Neural cell (in vitro differentiated cells): ENCODE data around the gene CLASP1. TPM values are rescaled to one million over a fixed set of nuclear protein-coding genes. Genes with fewer than 3 reads are reported as not detected.

ENCODE experiments used
- H2AFZ ChIP-seq: fragments of 200-600, 300-800 bp; sonication (generic), shearing (Covaris generic); 2 replicates; pipeline ENCODE4 v1.6.0; 2014; ENCODE audit warnings: low read depth, mild to moderate bottlenecking, antibody characterized with exemption, low read length, moderate library complexity
- H3F3A ChIP-seq: fragments of 200-600 bp; shearing (Covaris generic); 2 replicates; pipeline ENCODE4 v1.6.1; 2016; ENCODE audit warnings: mild to moderate bottlenecking, moderate library complexity, mixed read lengths, antibody characterized with exemption, low read length; ENCODE audit not compliant: insufficient read depth, poor library complexity, severe bottlenecking
- H3K27ac ChIP-seq: fragments of 200-600, 300-800 bp; sonication (generic), shearing (Covaris generic); 2 replicates; pipeline ENCODE4 v1.5.1; 2014; ENCODE audit warnings: mild to moderate bottlenecking, low read length, moderate library complexity
- H3K27me3 ChIP-seq: fragments of 300-800, 200-600 bp; sonication (generic), shearing (Covaris generic); 2 replicates; pipeline ENCODE4 v1.6.0; 2014; ENCODE audit warnings: mild to moderate bottlenecking, low read depth, low read length, moderate library complexity; ENCODE audit not compliant: insufficient read depth
- H3K36me3 ChIP-seq: fragments of 300-800, 200-600 bp; sonication (generic), shearing (Covaris generic); 2 replicates; pipeline ENCODE4 v1.5.1; 2014; ENCODE audit warnings: mild to moderate bottlenecking, antibody characterized with exemption, low read length, moderate library complexity; ENCODE audit not compliant: insufficient read depth
- H3K4me2 ChIP-seq: fragments of 300-800, 200-600 bp; sonication (generic), shearing (Covaris generic); 2 replicates; pipeline ENCODE4 v1.6.0; 2014; ENCODE audit warnings: mild to moderate bottlenecking, low read length
- H3K4me3 ChIP-seq: fragments of 300-800, 200-600 bp; sonication (generic), shearing (Covaris generic); 2 replicates; pipeline ENCODE4 v1.5.1; 2014; ENCODE audit warnings: mild to moderate bottlenecking, low read length, moderate library complexity
- H3K79me2 ChIP-seq: fragments of 200-600 bp; shearing (Covaris generic); replicated peaks from 2 replicates; pipeline ENCODE4 v1.6.0; 2014; ENCODE audit warnings: mild to moderate bottlenecking, low read length, moderate library complexity; ENCODE audit not compliant: insufficient read depth
- H3K9ac ChIP-seq: fragments of 300-800, 200-600 bp; sonication (generic), shearing (Covaris generic); 2 replicates; pipeline ENCODE4 v1.6.1; 2016; ENCODE audit warnings: mild to moderate bottlenecking, low read length, mixed read lengths
- H3K9me2 ChIP-seq: fragments of 200-600 bp; shearing (Covaris generic); 2 replicates; pipeline ENCODE4 v1.6.1; 2016; ENCODE audit warnings: mild to moderate bottlenecking, low read length, mixed read lengths; ENCODE audit not compliant: insufficient read depth
- H3K9me3 ChIP-seq: fragments of 200-600, 300-800 bp; sonication (generic), shearing (Covaris generic); 2 replicates; pipeline ENCODE4 v1.6.1; 2016; ENCODE audit warnings: mild to moderate bottlenecking, mixed run types, low read length, moderate library complexity, mixed read lengths
- H4K20me1 ChIP-seq: fragments of 200-600 bp; shearing (Covaris generic); 2 replicates; pipeline ENCODE4 v1.6.1; 2016; ENCODE audit warnings: mild to moderate bottlenecking, mixed run types; ENCODE audit not compliant: insufficient read depth
- EP300 ChIP-seq: fragments of 450-650 bp; conservative IDR thresholded peaks from 2 replicates; pipeline ENCODE4 v1.6.1; 2014; ENCODE audit warnings: antibody characterized with exemption, mild to moderate bottlenecking, moderate library complexity; ENCODE audit not compliant: poor library complexity, severe bottlenecking
- EZH2 ChIP-seq: fragments of 200-600, 300-800 bp; shearing (Covaris generic), sonication (generic); IDR thresholded peaks from 2 replicates; pipeline ENCODE4 v1.6.1; 2014; ENCODE audit warnings: antibody characterized with exemption, low read length, borderline replicate concordance, mild to moderate bottlenecking; ENCODE audit not compliant: insufficient read depth, poor library complexity, severe bottlenecking
- MXI1 ChIP-seq: fragments of 450-650 bp; conservative IDR thresholded peaks from 2 replicates; pipeline ENCODE4 v1.6.1; 2014; ENCODE audit warnings: antibody characterized with exemption, mild to moderate bottlenecking; ENCODE audit not compliant: poor library complexity, severe bottlenecking
- POLR2AphosphoS5 ChIP-seq: IDR thresholded peaks from 2 replicates; pipeline ENCODE4 v1.6.1; 2012
- RAD21 ChIP-seq: fragments of 450-650 bp; conservative IDR thresholded peaks from 2 replicates; pipeline ENCODE4 v1.6.1; 2014; ENCODE audit warnings: antibody characterized with exemption, mild to moderate bottlenecking, moderate library complexity
- SMC3 ChIP-seq: fragments of 450-650 bp; conservative IDR thresholded peaks from 2 replicates; pipeline ENCODE4 v1.6.1; 2014; ENCODE audit warnings: antibody characterized with exemption, mild to moderate bottlenecking, moderate library complexity; ENCODE audit not compliant: poor library complexity
- TAF1 ChIP-seq: IDR thresholded peaks from 2 replicates; pipeline ENCODE4 v1.6.1; 2012; ENCODE audit warnings: low read depth
- polyA plus RNA-seq: library from polyadenylated mRNA; depleted of rRNA; stranded (reverse); fragments of >200 nt; gene quantifications from 2 replicates; pipeline ENCODE4 v1.2.3, GENCODE V29; 2014
- TF ChIP-seq, protein P1 (sequence below): fragments of 450-650 bp; IDR thresholded peaks from 2 replicates; pipeline ENCODE4 v1.5.1; 2014; ENCODE audit warnings: antibody characterized with exemption, mild to moderate bottlenecking, moderate library complexity; ENCODE audit not compliant: poor library complexity, severe bottlenecking
- TF ChIP-seq, protein P2 (sequence below): IDR thresholded peaks from 2 replicates; pipeline ENCODE4 v1.6.1; 2012; ENCODE audit warnings: borderline replicate concordance

The CLASP1 gene
- polyA plus RNA-seq, 1 donor from 2014 or later = 41.3 TPM

GRCh38 chr2:121336528-121337294 is 312.6 kb downstream of the CLASP1 start:
- no peaks in the 10 kb centered on the region for H3K9me2 ChIP-seq
- no peaks in the 10 kb centered on the region for H3K36me3 ChIP-seq
- H2AFZ ChIP-seq = no peak overlapping the region
- H3K27ac ChIP-seq = no peak overlapping the region
- H3K9ac ChIP-seq = no peak overlapping the region
- no peak overlapping the region for H3K4me2 ChIP-seq
- no peaks in the 10 kb centered on the region for H3F3A ChIP-seq
- no peaks in the 10 kb centered on the region for H3K79me2 ChIP-seq
- TF ChIP-seq, protein P1, sequence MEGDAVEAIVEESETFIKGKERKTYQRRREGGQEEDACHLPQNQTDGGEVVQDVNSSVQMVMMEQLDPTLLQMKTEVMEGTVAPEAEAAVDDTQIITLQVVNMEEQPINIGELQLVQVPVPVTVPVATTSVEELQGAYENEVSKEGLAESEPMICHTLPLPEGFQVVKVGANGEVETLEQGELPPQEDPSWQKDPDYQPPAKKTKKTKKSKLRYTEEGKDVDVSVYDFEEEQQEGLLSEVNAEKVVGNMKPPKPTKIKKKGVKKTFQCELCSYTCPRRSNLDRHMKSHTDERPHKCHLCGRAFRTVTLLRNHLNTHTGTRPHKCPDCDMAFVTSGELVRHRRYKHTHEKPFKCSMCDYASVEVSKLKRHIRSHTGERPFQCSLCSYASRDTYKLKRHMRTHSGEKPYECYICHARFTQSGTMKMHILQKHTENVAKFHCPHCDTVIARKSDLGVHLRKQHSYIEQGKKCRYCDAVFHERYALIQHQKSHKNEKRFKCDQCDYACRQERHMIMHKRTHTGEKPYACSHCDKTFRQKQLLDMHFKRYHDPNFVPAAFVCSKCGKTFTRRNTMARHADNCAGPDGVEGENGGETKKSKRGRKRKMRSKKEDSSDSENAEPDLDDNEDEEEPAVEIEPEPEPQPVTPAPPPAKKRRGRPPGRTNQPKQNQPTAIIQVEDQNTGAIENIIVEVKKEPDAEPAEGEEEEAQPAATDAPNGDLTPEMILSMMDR = no peak
- TF ChIP-seq EP300 (no peak), EZH2 (no peak), RAD21 (no peak), MXI1 (no peak), TAF1 (no peak), POLR2AphosphoS5 (no peak), SMC3 (no peak)
- TF ChIP-seq, protein P2, sequence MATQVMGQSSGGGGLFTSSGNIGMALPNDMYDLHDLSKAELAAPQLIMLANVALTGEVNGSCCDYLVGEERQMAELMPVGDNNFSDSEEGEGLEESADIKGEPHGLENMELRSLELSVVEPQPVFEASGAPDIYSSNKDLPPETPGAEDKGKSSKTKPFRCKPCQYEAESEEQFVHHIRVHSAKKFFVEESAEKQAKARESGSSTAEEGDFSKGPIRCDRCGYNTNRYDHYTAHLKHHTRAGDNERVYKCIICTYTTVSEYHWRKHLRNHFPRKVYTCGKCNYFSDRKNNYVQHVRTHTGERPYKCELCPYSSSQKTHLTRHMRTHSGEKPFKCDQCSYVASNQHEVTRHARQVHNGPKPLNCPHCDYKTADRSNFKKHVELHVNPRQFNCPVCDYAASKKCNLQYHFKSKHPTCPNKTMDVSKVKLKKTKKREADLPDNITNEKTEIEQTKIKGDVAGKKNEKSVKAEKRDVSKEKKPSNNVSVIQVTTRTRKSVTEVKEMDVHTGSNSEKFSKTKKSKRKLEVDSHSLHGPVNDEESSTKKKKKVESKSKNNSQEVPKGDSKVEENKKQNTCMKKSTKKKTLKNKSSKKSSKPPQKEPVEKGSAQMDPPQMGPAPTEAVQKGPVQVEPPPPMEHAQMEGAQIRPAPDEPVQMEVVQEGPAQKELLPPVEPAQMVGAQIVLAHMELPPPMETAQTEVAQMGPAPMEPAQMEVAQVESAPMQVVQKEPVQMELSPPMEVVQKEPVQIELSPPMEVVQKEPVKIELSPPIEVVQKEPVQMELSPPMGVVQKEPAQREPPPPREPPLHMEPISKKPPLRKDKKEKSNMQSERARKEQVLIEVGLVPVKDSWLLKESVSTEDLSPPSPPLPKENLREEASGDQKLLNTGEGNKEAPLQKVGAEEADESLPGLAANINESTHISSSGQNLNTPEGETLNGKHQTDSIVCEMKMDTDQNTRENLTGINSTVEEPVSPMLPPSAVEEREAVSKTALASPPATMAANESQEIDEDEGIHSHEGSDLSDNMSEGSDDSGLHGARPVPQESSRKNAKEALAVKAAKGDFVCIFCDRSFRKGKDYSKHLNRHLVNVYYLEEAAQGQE = no peak
- H3K9me3 ChIP-seq = no peaks in the 10 kb centered on the region
- H3K4me3 ChIP-seq = no peak overlapping the region
- H3K27me3 ChIP-seq = no peaks in the 10 kb centered on the region
- no peaks in the 10 kb centered on the region for H4K20me1 ChIP-seq

- H3K79me2 ChIP-seq = no peaks in the 10 kb centered on the region
These were observed 313.7 kb downstream of the CLASP1 start for GRCh38 chr2:121335294-121336290.

More at GRCh38 chr2:121335294-121336290, 313.7 kb downstream of the CLASP1 start:
- Histone ChIP-seq H3F3A (no peaks in the 10 kb centered on the region), H3K9ac (no peak overlapping the region), H3K36me3 (no peaks in the 10 kb centered on the region), H3K27me3 (no peaks in the 10 kb centered on the region), H3K4me2 (no peak overlapping the region), H3K4me3 (no peak overlapping the region), H3K9me2 (no peaks in the 10 kb centered on the region), H3K9me3 (no peaks in the 10 kb centered on the region), H3K27ac (no peak overlapping the region), H4K20me1 (no peaks in the 10 kb centered on the region), H2AFZ (no peak overlapping the region)
- TF ChIP-seq, protein P2 = no peak
